Measurements from ENCODE around the gene BUD31.

DNA sequence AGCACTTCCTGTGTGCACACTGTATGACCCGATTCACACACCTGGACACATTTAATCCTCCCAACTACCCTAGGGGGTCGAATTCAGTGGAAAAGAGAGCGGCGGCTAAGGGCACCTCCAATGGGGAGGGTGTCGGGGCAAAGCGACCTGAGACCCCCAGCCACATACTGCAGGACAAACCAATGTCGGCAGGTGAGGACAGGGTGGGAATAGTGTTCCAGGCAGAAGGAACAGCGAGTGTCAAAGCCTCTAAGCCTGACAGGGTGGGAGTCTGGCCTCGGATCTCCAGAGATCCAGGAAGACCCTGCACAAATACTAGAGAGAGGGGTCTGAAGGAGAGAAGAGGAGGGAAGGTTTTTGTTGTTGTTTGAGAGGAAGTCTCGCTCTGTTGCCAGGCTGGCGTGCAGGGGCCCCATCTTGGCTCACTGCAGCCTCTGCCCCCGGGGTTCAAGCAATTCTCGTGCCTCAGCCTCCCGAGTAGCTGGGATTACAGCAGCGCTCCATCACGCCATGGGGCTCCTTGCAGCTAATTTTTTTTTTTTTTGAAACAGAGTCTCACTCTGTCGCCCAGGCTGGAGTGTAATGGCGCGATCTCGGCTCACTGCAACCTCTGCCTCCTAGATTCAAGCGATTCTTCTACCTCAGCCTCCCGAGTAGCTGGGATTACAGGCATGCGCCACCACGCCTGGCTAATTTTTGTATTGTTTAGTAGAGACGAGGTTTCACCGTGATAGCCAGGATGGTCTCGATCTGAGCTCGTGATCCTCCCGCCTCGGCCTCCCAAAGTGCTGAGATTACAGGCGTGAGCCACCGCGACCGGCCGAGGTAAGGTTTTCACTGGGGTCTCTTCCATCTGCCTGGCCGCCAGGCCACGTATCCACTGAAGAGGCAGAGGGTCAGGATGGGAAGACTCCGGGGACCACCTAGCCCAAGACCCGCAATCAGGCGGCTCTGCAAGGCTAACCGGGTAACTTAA lies 35.4 kb upstream of the BUD31 start:
- no peak for TF ChIP-seq GATA3 (IDR thresholded peaks at IDR 0.05; ENCODE audit: low read depth, low read length)
- no peak for TF ChIP-seq GATA2 (IDR thresholded peaks at IDR 0.05; ENCODE audit: low read depth, low read length)

Data from SH-SY5Y (cell line).